ENCODE measurements around the gene RCHY1.
"Not testable (repeated sequence)": the region's sequence is repeated elsewhere in the genome, so short reads cannot be mapped to it uniquely, and the experiment has no call there.

RCHY1 gene

DNA sequence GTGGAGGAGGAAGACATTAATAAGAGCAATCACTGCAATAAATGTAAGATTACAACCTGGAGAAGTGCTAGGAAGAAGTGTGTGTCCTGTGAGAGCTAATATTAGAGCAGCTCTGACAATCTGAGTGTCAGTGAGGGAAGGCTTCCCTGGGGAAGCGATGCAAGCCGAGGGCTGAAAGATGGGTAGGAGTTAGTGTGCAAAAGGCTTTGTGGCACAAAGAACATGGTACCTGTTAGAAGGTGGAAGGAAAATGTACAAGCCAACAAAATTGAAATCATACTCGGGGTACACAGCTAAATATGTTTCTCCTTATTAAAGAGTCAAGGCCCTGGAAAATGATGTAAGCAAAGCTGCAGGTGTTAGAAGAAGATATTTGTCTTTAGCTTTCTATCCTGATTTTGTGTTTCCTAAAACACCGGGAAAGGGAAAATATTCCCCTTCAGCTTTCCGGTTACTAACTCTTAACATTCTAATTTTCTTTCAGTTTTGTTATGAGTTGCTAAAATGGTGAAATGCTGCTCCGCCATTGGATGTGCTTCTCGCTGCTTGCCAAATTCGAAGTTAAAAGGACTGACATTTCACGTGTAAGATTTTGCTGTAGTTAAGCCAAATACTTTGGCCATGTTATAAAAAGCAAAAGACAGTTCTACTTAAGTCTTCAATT is 878 bp upstream of the RCHY1 start:
- DNase-seq (ENCODE audit: low read depth) = no peak

- no peak for DNase-seq (ENCODE audit: low read depth)
Observed at GRCh38 chr4:75513526-75514130, 575 bp downstream of the RCHY1 start.

DNA sequence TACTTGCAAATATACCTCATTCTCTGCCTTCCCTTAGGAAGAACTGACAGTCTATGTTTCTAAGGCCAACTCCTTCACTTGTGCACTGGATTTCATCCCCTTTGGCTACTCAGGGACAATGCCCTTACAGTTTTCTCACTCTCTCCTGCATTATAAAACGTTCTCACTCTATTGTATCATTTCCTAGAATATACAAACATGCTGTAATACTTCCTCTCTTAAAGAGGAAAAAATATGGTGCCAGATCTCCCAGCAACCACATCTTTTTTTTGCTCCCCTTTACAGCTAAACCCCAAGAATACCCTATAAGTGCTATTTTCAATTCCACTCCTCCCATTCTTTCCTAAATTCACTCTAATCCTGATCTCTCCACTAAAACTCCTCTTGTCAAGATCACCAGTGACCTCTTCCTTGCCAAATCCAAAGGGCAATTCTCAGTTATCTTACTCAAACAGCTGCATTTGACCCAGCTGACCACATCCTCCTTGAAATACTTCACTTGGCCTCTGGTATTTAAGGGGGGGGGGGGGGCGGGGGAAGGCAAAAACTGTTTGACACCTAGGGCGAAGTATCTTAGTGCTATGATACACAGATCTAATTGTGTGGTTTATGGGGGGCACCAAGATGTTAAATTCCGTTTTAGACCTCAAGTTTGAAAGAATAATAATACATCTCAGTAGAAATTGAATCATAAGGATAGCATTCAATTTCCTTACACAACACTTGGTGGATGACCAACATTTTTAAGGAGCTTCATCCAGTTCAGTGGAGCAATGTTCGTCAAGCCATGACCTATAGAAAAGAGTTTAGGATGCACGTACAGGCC is 1.6 kb downstream of the RCHY1 start:
- DNase-seq (ENCODE audit: low read depth) = no peak

DNA sequence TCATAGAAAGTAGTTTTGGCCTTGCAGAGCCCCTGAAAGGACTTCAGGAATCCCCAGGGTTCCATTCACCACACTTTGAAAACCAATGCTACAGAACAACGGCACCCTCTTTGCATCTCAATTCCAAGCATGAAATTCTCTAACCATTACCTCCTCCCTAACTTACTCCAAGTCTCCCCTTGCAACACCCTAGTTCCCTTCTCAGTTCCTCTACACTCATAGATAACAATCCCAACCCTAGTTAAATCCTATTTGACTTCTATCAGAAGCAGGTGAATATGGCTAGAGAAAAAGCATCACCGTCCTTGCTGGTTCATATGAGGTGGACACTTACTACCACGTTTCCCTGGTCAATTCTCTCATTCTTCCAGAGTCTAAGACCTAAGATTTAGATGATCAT is 2.4 kb downstream of the RCHY1 start:
- no peak for DNase-seq (ENCODE audit: low read depth)

DNA sequence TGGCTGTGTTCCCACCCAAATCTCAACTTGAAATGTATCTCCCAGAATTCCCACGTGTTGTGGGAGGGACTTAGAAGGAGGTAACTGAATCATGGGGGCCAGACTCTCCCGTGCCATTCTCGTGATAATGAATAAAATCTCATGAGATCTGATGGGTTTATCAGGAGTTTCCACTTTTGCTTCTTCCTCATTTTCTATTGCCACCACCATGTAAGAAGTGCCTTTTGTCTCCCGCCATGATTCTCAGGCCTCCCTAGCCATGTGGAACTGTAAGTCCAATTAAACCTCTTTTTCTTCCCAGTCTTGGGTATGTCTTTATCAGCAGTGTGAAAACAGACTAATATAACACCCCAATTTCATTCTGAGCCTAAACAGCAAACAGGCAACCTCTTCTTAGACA is 4.6 kb downstream of the RCHY1 start:
- DNase-seq (ENCODE audit: low read depth) = not testable (repeated sequence)

DNA sequence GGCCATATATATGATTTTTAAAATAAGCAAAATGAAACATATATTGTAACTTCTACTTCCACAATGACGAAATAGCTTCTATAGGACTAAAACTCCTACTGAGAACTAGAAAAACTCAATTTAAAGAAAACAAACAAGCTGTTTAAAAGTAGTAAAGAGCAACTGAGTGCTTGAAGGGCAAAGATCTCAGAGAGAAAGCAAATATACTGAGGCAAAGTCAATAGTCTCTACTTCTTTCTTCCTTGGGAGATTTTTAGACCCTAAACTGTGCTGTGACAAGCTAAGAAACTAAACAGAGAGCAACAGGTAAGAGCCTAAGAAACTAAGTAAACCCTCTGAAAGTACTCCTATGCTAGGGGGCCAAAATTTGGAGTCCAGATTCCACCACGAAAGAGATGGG is 8.6 kb downstream of the RCHY1 start:
- DNase-seq (ENCODE audit: low read depth) = no peak

GRCh38 chr4:75502671-75503070 is 11.5 kb downstream of the RCHY1 start:
- DNase-seq (ENCODE audit: low read depth) = no peak

DNA sequence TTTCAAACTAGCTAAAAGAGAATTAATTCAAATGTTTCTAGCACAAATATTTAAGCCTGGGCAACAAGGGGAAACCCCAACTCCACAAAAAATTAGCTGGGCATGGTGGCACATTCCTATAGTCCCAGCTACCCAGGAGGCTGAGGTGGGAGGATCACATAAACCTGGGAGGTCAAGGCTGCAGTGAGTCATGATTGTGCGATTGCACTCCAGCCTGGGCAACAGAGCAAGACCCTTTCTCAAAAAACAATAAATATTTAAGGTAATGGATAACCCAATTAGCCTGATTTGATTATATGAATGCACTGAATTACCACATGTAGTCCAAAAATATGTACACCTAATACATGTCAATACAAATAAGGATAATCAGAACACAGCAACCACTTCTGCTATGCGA is 14.3 kb downstream of the RCHY1 start:
- DNase-seq (ENCODE audit: low read depth) = no peak

DNA sequence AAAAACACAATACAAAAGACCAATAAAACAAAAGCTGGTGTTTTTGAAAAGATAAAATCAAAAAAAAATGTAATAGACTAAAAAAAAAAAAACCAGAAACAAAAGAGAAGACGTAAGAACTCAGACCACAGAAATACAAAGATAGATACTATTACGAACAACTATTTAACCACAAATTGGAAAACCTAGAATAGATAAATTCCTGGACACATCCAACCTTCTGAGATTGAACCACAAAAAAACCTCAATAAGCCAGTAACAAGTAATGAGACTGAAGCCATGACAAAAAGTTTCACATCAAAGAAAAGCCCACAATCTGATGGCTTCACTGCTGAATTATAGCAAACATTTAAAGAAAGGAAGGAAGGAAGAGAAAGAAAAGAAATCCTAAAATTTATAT is 16.2 kb downstream of the RCHY1 start:
- no peak for DNase-seq (ENCODE audit: low read depth)

DNA sequence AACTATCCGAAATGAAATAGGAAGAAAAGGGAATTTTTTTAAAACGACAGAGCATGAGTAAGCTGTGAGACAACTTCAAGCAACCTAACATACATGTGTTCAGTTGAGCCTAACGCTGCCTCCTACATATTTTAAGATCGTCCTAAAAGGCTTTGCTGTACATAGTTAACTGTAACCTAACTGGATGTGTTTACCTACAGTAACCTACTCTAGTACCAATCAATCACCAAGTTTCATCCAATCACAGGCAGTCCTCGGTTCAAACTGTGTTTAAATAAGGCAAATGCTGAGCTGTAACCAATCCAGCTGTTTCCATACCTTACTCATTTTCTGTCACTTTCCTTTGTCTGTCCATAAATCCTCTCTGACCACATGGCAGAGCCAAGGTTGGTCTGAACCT is 17.1 kb downstream of the RCHY1 start:
- DNase-seq (ENCODE audit: low read depth) = no peak

GRCh38 chr4:75496406-75496805 is 17.8 kb downstream of the RCHY1 start:
- no peak for DNase-seq (ENCODE audit: low read depth)

DNA sequence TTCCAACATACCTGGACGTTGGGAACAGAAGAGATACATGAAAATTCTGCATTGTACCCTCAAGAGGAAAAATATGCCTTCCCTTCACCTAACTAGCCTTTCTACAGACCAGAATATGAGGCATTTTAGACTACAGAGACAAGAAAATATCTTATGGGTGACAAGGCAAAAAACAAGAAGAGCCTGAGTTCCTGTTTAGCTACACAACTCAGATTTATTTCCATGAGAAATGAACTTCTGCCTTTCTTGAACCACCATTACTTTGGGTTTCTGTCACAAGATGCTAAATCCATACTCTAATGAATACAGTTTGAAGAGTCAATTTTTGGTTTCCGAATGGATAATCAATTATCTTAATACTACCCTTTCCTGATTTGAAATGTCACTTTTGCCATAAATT is 18.7 kb downstream of the RCHY1 start:
- DNase-seq (ENCODE audit: low read depth) = no peak

DNA sequence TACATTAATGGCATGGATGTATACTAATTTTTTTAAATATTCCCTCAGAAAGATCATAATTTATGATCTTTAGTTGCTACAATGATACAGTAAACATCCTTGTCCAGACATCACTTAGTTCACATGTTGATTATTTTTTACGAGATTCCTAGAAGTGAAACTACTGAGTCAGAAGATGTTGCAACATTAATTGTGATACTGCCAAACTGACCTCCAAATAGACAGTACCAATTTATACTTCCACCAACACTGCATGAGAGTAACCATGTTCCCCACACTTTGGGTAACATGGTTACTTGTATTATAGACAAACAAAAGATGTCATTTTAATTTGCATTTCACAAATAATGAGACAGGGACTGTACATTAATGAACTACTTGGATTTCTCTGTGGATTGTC is 19.6 kb downstream of the RCHY1 start:
- DNase-seq (ENCODE audit: low read depth) = no peak

GRCh38 chr4:75490155-75490554 is 24.0 kb downstream of the RCHY1 start:
- DNase-seq (ENCODE audit: low read depth) = no peak

DNA sequence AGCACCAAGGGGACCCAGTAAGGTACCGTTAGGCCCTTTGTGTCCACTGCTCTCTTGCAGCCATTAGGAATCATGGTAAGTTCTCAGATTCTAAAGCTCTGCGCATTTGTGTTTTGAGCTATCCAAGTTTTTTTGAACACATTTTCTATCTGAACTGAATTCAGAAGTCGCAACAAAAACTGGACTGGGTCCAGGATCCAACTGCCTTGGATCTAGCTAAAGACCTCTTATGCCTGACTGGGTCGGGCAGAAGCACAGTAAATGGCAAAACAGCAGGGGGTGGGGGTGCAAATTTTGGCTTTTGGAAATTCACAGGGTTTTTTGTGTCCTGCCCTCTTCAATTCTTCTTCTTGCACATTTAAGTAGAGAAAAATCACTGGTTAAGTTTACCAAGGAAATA is 30.0 kb downstream of the RCHY1 start:
- no peak for DNase-seq (ENCODE audit: low read depth)

DNA sequence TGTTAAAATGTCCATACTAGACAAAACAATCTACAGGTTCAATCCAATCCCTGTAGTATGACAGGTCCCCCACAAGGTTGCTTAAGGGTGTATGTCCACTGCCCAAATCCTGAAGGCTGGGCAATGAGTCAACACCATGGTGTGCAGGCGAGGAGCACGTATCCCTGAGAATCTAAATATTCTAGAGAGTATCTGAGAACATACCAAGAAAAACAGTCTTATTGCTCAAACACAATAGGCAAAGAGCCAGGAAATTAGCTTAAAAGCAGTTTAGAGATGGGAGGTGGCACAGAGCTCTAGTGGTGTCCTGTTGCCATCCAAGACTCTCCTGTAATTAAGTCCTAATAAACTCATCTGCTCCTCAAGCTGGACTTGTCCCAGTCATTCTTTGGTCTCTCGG is 37.0 kb downstream of the RCHY1 start:
- DNase-seq (ENCODE audit: low read depth) = no peak

- no peak for DNase-seq (ENCODE audit: low read depth)
Observed at GRCh38 chr4:75470738-75471137, 43.5 kb downstream of the RCHY1 start.

GRCh38 chr4:75469896-75470295 is 44.3 kb downstream of the RCHY1 start:
- no peak for DNase-seq (ENCODE audit: low read depth)

DNA sequence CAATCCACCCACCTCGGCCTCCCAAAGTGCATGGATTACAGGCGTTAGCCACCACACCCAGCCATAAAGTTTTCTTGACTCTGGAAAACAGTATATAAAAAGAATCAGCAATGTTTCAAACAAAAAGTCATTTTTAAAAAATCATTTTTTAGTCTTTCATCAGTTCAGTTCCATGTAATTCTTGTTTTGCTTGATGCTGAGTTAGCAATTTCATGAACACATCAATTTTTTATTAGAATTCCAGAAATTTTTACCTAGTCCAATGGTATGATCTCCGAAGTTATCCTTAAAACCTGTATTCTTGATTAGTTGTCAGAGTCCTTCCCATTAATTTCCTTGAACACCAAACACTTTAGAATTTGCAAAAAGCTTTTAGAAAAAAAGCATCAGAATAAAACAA is 56.8 kb downstream of the RCHY1 start:
- no peak for DNase-seq (ENCODE audit: low read depth)

- DNase-seq (ENCODE audit: low read depth) = no peak
Observed at GRCh38 chr4:75434105-75434504, 80.1 kb downstream of the RCHY1 start.

DNA sequence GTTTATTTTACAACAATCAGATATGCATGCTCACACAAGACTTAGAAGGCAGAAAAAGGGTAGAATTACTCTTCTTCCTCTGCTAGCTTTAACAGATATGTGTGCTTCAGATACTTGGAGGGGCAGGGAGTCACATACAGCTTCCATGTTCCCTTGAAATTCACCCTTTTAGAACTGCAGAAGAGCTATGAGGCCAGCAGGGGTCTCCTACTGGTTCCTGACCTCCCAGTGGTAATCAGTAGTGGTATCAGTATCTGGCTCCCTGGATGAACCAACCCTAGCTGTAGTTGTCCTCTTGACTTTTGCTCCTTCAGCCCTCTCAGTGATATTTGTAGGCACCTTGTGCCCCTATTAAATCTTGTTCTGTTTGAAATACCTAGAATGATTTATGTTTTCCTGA is 81.5 kb downstream of the RCHY1 start:
- DNase-seq (ENCODE audit: low read depth) = no peak

DNA sequence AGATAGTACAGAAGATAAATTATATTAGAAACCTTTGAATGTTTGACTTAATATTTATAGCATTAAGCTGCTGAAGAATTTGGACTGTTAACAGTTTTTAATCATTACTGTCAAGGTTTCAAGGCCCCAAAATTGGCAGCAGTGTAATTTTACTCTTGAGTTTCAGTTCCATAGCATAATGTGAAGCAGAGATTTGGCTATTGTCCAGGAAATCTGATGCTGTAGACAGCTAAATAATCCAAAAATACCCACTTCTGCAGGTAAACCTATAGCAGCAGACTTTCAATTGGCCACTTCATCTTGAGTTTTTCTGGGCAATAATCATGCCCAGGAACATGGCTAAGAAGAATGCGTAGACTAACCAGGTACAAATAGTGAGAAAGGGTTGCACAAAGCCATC is 85.0 kb downstream of the RCHY1 start:
- DNase-seq (ENCODE audit: low read depth) = no peak

Measured in activated T-helper 1 cell treated with Interleukin-2 at 50 U/mL for 16 hours (primary cell).